Measurements from ENCODE around the gene GALNT12.

Gene GALNT12

DNA sequence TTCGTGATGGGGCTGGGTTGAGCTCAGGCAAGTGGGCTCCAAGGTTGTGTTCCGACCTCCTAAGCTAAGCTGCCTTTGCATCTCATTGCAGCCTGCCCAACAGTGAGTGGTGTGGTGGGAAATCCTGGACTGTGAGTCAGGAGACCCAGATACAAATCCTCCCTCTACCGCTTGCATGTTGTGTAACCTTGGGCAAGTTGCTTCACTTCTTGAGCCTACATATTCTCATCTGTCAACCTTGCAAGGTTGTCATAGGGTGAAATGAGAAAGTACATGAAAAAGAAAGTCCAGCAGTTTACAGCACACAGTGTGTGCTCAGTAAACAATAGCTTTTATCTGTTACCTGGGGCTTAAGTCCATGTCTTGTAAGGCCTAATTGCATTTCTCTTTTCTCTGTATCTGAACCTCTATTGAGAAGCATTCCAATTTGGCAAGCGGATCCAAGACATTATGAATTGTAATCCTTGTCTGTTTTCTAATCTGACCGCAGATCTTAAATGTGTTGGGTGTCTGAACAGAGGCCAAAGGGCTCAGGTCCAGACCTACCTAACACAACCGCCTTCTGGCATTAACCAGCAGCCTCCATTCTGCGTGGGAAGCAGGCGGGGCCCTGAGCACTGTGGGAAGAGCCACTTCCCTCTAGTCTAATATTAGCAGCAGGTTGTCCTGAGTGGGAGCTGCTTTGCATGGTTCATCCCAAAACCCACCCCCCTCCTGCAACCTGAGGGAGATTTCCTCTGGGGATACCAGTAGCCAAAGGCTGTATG, 1.8 kb upstream of the GALNT12 start:
- no peak for DNase-seq

GRCh38 chr9:98806394-98807035, 955 bp upstream of the GALNT12 start:
- DNase-seq = no peak

- DNase-seq = no peak
Observed at GRCh38 chr9:98807814-98808195, 335 bp downstream of the GALNT12 start.

- no peak for DNase-seq
Observed at GRCh38 chr9:98808411-98808815, 943 bp downstream of the GALNT12 start.

DNA sequence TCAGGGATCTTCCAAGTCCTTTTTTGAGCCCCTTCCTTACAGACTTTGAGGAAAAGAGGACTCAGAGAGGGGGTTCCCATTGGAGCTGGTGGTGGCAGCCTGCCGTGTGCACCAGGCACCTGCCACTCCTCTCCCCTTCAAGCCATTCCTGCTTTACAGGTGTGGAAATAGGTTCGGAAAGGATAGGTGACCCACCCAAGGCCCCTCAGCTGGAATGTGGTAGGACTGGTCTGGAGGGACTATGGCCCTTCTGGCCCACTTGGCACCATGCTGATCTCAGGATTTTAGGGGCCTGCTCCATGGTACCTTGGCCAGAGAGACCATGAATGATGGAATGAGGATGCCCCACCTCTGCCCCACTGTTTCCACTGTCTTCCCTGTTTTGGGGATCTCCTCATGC, 1.4 kb downstream of the GALNT12 start:
- no peak for DNase-seq

GRCh38 chr9:98809311-98810101, 2.0 kb downstream of the GALNT12 start:
- DNase-seq = no peak

- DNase-seq = no peak
Observed at GRCh38 chr9:98810102-98810842, 2.8 kb downstream of the GALNT12 start.

- DNase-seq = no peak
Observed at GRCh38 chr9:98811051-98811650, 3.7 kb downstream of the GALNT12 start.

GRCh38 chr9:98815391-98815951, 8.0 kb downstream of the GALNT12 start:
- DNase-seq = no peak

DNA sequence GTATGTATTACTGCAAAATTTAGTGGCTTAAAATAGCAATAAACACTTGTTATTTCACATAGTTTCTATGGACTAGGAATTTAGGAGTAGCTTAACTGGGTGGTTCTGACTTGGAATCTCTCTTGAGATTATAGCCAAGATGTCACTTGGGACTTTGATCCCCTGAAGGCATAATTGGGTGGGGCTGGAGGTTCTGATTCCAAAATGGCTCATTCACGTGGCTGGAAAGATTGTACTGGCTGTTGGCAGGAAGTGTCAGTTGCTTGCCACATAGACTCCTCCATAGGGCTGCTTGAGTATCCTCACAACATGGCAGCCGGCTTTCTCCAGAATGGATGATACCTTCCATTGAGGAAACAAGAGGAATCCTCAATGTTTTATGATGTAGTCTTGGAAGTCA, 11.3 kb downstream of the GALNT12 start:
- DNase-seq = no peak

- DNase-seq = no peak
Observed at GRCh38 chr9:98819231-98819630, 11.8 kb downstream of the GALNT12 start.

DNA sequence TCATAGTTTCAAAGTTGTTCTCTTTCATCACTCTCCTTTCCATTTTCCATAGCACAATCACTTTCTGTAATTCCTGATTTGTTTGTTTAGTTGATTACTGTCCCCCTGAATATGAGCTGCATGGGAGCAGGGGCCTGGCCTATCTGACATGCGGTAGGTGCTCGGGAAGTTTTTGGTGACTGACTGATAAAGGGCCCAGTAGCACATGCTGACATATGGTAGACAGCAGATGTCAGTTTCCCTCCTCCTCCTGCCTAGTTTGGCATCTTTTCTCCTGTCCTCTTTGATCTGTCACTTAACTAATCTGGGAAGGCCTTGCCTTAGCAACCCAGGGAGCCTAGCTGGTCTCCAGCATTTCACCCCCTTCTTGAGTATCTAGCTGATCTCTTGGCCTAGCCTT, 14.4 kb downstream of the GALNT12 start:
- DNase-seq = no peak

GRCh38 chr9:98822661-98823060, 15.2 kb downstream of the GALNT12 start:
- no peak for DNase-seq

GRCh38 chr9:98823666-98824334, 16.3 kb downstream of the GALNT12 start:
- DNase-seq = no peak

- no peak for DNase-seq
Observed at GRCh38 chr9:98825414-98825813, 17.9 kb downstream of the GALNT12 start.

DNA sequence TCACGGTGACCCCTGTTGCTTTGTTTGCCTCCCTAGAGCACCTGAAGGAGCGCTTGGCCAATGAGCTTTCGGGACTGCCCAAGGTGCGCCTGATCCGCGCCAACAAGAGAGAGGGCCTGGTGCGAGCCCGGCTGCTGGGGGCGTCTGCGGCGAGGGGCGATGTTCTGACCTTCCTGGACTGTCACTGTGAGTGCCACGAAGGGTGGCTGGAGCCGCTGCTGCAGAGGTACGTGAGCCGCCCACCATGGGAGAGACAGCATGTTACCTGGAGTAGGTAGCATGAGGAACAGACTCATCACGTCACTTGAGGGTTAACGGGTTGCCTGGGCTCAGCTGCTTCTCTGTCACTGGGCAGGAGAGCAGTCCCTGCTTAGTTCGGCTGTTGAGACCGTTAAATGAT, 19.2 kb downstream of the GALNT12 start:
- no peak for DNase-seq

DNA sequence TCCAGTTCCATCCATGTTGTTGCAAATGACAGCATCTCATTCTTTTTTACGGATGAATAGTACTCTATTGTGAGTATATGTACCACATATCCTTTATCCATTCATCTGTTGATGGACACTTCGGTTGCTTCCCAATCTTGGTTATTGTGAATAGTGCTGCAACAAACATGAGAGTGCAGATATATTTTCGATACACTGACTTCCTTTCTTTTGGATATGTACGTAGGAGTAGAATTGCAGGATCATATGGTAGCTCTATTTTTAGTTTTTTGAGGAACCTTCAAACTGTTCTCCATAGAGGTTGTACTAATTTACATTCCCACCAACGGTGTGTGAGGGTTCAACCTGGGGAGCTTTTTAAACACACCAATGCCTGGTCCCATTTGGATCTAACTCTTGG, 22.3 kb downstream of the GALNT12 start:
- no peak for DNase-seq

DNA sequence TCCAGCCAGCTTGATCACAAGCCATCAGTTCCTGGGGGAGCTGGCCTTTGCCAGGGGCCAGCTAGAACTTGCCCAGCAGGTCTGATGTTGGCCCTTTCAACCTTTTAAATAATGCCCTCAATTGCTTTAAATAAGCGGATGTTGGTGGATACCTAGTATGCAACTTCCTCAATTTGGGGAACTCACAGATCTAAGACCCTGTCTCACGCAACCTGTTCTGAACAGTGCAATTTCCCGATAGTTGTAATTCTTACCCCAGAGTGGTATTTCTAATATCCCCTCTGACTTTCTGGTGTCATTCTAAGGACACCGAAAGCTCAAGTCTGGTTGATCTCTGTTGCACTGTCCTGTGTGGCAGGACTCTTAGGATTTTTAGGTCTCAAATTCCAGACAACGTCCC, 23.1 kb downstream of the GALNT12 start:
- DNase-seq = no peak

DNA sequence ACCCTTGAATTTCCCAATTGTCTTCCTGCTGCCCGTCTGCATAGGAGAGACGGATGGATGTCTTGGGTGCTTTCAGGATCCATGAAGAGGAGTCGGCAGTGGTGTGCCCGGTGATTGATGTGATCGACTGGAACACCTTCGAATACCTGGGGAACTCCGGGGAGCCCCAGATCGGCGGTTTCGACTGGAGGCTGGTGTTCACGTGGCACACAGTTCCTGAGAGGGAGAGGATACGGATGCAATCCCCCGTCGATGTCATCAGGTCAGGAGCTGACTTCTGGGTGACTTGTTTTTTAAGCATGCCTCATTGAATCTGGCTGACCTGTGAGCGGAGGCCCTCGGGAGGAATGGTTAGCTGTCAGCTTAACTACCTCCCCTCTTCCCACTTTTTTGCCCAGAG, 24.2 kb downstream of the GALNT12 start:
- DNase-seq = no peak

DNA sequence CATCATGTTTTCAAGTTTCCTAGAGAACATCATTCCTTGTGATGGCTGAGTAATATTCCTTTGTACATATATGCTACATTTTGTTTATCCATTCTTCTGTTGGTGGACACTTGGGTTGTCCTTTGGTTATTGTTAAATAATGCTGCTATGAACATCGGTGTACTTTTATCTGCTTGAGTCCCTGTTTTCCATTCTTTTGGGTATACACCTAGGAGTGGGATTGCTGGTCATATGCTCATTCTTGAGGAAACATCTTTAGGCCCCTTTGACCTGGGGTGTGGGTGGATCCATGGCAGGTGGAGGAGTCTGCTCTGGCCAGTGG, 25.3 kb downstream of the GALNT12 start:
- no peak for DNase-seq

DNA sequence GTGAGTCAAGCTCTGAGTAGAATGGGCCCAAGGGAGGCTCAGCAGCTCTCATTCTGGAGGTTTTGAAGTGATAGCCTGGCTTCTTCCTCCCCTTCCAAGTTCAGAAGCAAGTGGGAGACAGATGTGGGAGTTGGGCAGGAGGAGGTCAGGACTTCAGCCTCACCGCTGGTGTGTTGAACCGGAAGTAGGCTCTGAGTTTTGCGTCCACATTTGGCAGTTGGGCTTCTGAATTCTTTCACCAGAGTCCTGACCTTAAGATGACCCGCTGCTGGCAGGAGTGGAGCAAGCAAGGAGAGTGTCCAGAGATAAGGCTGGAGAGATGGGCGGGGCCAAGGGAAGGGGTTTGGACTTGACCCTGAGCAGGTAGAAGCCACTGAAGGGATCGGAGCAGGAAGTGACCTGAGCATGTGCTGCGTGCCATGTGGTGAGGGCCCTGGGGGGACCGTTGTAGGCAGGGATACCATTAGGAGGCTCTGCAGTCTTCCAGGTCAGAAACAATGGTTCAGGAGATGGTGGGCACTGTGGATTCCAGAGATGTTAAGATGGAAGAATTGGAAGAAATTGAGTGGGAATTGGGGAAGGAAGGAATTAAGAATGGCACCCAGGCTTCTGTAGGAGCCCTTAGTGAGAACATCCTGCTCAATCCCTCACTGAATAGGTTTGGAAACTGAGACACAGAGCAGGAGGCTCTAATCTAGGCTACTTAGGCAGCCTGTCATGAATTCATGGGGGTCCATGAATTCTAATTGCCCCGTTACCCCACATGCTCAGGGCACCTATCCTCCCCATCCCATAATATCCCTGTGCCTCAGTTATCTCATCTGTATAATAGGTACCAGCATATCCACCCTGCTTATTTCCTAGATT, 25.9 kb downstream of the GALNT12 start:
- DNase-seq = no peak
